ENCODE results near the gene FAHD1. TPM values are rescaled to one million over a fixed set of nuclear protein-coding genes. Genes with fewer than 3 reads are reported as not detected.

The FAHD1 gene
- polyA plus RNA-seq, 3 donors: 7.5 to 24.9 (median 17.3) TPM

- Histone ChIP-seq H3K4me1 (ENCODE audit: control insufficient read depth in 1 of 2, insufficient read depth in 2 of 2, low read length in 2 of 2) (peaks cover 12 to 14% of the 10 kb centered on the region in 2 donors), H3K27ac (ENCODE audit: low read depth in 1 of 2, low read length in 2 of 2) (no peak overlapping the region), H3K9me3 (replicated peaks in 1 of 2; ENCODE audit: control insufficient read depth in 1 of 2, insufficient read depth in 1 of 2, low read length in 2 of 2) (no peaks in the 10 kb centered on the region), H3K4me2 (replicated peaks; ENCODE audit: extremely low read depth, low read length, poor library complexity, severe bottlenecking) (no peak overlapping the region), H3K36me3 (replicated peaks in 1 of 2; ENCODE audit: control insufficient read depth in 1 of 2, insufficient read depth in 2 of 2, low read length in 2 of 2) (peaks cover 42 to 44% of the 10 kb centered on the region in 2 donors), H3K27me3 (ENCODE audit: control insufficient read depth in 2 of 2, insufficient read depth in 2 of 2, low read length in 2 of 2) (no peaks in the 10 kb centered on the region), H3K4me3 (replicated peaks in 1 of 3; ENCODE audit: low read depth in 2 of 3, low read length in 3 of 3) (no peak overlapping the region), H4K20me1 (ENCODE audit: insufficient read depth, low read length) (peaks cover 33% of the 10 kb centered on the region), H3K9ac (ENCODE audit: insufficient read depth, low read length, poor library complexity, severe bottlenecking) (no peak overlapping the region), H2AFZ (ENCODE audit: insufficient read depth, low read depth, low read length, poor library complexity, severe bottlenecking) (no peak overlapping the region), H3K79me2 (ENCODE audit: insufficient read depth, low read length) (peaks cover 39% of the 10 kb centered on the region)
- intact Hi-C loops (cut with micrococcal nuclease): loop anchor here in 1 of 2 donors (10.0 kb wide), 2 partner anchors 83 to 363 kb away; partner anchors contain the start of genes MAPK8IP3 and UQCC4
- Mint-ChIP-seq H3K9me3 (no peaks in the 10 kb centered on the region), H3K4me3 (no peak overlapping the region), H3K36me3 (peaks cover 18 to 55% of the 10 kb centered on the region in 2 donors), H3K27me3 (ENCODE audit: low read depth in 3 of 3) (no peaks in the 10 kb centered on the region), H3K27ac (peak overlapping the region in 1 of 7 donors; percentile 41), H3K4me1 (peaks cover 12% of the 10 kb centered on the region)
- no peak for DNase-seq
- WGBS (ENCODE audit: insufficient coverage): 96% methylated on average over 44 of the region's 44 CpGs
- no peak for TF ChIP-seq CTCF (IDR thresholded peaks at IDR 0.05)
Measured at GRCh38 chr16:1787322-1788094, 39.5 kb upstream of the FAHD1 start.

- peaks cover 33% of the 10 kb centered on the region for H4K20me1 ChIP-seq (ENCODE audit: insufficient read depth, low read length)
- no peaks in the 10 kb centered on the region for H3K27me3 ChIP-seq (ENCODE audit: control insufficient read depth in 2 of 2, insufficient read depth in 2 of 2, low read length in 2 of 2)
- no peaks in the 10 kb centered on the region for H3K27me3 Mint-ChIP-seq (ENCODE audit: low read depth in 3 of 3)
- H3K4me2 ChIP-seq (replicated peaks; ENCODE audit: extremely low read depth, low read length, poor library complexity, severe bottlenecking): no peak overlapping the region
- no peak overlapping the region for H3K9ac ChIP-seq (ENCODE audit: insufficient read depth, low read length, poor library complexity, severe bottlenecking)
- peaks cover 42 to 44% of the 10 kb centered on the region in 2 donors for H3K36me3 ChIP-seq (replicated peaks in 1 of 2; ENCODE audit: control insufficient read depth in 1 of 2, insufficient read depth in 2 of 2, low read length in 2 of 2)
- no peak for TF ChIP-seq CTCF (IDR thresholded peaks at IDR 0.05)
- H3K4me3 ChIP-seq (replicated peaks in 1 of 3; ENCODE audit: low read depth in 2 of 3, low read length in 3 of 3): no peak overlapping the region
- no peak for DNase-seq
- peaks cover 18 to 55% of the 10 kb centered on the region in 2 donors for H3K36me3 Mint-ChIP-seq
- H3K27ac Mint-ChIP-seq: no peak overlapping the region
- H3K4me1 Mint-ChIP-seq: peaks cover 12% of the 10 kb centered on the region
- no peak overlapping the region for H2AFZ ChIP-seq (ENCODE audit: insufficient read depth, low read depth, low read length, poor library complexity, severe bottlenecking)
- H3K9me3 Mint-ChIP-seq: no peaks in the 10 kb centered on the region
- WGBS (ENCODE audit: insufficient coverage): 99% methylated on average over 33 of the region's 38 CpGs
- intact Hi-C loops (cut with micrococcal nuclease): loop anchor here in 1 of 2 donors (10.0 kb wide), 2 partner anchors 83 to 363 kb away; partner anchors contain the start of genes MAPK8IP3 and UQCC4
- H3K4me1 ChIP-seq (ENCODE audit: control insufficient read depth in 1 of 2, insufficient read depth in 2 of 2, low read length in 2 of 2): peaks cover 11 to 12% of the 10 kb centered on the region in 2 donors
- H3K4me3 Mint-ChIP-seq: no peak overlapping the region
- H3K79me2 ChIP-seq (ENCODE audit: insufficient read depth, low read length): peaks cover 36% of the 10 kb centered on the region
- no peak overlapping the region for H3K27ac ChIP-seq (ENCODE audit: low read depth in 1 of 2, low read length in 2 of 2)
- H3K9me3 ChIP-seq (replicated peaks in 1 of 2; ENCODE audit: control insufficient read depth in 1 of 2, insufficient read depth in 1 of 2, low read length in 2 of 2): no peaks in the 10 kb centered on the region
Measured at GRCh38 chr16:1788095-1788707, 38.8 kb upstream of the FAHD1 start.

Measured in CD14-positive monocyte (primary cell).